NCI-H2196 (cell line): ENCODE data around the gene HCFC1R1.
A peak's percentile ranks its signal among the peaks of the same experiment; 100 is the strongest.
"Not testable (repeated sequence)": the region's sequence is repeated elsewhere in the genome, so short reads cannot be mapped to it uniquely, and the experiment has no call there.

ENCODE experiments used
- DNase-seq: peaks from one replicate; lab custom pipeline; 2025; ENCODE audit not compliant: unreplicated experiment; lab: John Stamatoyannopoulos, UW

HCFC1R1 gene

DNA sequence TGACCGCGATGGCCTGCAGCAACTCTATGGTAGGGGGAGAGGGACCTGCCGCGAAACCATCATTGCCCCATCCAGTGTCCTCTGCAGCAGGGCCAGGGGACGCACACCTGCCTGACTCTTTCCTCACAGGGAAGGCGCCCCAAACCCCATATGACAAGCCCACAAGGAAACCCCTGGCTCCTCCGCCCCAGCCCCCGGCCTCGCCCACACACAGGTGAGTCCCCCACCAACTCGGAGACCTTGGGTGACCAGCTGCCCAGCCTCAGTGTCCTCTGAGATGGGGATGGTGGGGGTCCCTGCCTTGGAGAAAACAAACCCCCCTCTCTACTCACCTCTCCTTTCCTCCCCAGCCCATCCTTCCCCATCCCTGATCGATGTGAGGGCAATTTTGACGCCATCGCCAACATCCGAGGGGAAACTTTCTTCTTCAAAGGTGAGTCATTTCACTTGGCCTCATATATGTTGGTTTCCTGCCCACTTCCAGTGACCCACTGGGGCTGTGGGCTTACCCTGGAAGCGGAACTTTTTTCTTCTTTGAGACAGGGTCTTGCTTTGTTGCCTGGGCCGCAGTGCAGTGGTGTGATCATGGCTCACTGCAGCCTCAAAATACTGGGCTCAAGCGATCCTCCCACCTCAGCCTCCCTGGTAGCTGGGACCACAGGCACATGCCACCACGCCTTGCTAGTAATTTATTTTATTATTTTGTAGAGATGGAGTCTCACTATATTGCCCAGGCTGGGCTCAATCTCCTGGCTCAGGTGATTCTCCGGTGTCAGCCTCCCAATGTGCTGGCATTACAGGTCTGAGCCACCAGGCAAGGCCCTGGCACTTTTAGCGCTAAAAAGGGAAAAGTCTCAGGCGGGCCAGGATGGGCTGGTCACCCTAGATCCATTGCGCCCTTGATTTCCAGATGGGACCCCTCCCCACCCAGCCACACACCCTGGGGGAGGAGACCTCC is 33.7 kb upstream of the HCFC1R1 start:
- no peak for DNase-seq

DNA sequence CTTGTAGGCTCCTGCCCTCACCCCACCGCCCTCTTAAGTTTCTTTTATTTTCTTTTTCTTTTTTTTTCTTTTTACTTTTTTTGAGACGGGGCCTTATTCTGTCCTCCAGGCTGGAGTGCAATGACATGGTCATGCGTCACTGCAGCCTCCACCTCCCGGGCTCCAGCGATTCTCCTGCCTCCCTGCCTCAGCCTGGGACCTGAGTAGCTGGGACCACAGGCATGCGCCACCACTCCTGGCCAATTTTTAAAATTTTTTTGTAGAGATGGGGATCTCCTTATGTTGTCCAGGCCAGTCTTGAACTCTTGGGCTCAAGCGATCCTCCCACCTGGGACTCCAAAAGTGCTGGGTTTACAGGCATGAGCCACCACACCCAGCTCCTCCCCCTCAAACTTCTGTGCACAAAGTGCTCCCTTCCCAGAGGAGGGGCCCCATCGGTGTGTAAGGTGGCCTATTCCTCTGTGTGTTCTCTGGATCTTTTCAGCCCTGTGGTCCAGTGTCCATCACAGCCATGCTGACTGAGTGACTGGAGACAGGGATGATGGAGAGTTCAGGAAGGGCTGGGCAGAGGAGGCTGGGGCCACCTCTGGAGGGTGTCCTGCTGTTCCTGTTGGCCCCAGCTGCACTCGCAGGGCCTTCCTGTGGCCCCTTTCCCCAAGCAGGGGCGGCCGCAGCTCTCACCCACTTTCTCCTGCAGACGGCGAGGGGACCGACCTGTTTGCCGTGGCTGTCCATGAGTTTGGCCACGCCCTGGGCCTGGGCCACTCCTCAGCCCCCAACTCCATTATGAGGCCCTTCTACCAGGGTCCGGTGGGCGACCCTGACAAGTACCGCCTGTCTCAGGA is 32.8 kb upstream of the HCFC1R1 start:
- no peak for DNase-seq

DNA sequence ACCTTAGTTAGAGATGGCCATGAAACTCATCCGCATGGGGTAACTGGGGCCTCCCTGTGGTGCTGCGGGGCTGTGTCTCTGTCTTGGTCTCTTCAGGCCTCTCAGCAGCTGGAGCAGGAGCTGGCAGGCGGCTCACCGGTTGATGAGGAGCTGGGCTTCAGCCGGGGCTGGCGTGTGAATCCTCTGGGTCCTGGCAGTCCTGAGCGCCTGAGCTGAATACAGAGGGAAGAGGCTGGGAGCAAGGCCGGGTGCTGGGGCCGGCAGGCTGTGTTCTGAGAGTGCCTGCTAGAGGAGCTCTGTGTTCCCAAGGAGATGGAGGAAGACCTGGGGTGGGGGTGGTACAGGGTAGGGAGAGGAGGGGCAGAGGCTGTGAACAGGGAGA is 32.0 kb upstream of the HCFC1R1 start:
- DNase-seq, result not testable (repeated sequence)

DNA sequence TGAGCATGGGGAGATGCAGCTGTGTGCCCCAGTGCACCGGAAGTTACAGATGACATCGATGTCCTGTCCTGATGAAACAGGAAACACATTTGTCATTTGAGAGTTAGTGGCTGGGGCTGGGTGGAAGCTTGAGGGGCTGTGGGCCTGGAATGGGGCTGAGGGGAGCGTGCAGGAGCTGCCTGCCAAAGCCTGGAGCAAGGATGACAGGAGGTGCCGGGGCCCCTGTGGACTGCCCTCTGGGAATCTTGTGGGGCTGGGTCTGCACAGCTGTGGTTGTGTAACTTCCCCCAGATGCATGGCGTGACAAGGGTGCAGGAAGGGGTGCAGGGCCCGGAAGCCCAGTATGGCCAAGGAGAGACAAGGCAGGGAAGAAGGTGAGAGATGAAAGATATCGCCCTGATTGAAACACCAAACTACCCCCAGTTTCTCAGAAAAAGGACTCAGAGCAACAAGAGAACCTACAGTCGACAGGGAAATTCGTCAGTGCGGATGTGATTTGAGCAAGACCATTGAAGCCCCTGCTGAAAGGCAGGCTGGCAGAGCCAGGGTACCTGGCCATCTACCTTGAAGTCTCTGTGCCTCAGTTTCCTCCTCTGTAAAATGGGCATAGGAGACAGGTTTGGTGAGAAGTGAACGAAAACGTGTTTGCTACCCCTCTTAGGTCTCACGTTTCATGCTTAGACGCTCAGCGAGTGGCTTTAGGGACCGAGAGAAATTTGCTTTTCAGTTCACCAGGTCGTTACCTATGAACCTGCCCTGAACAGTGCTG is 31.4 kb upstream of the HCFC1R1 start:
- DNase-seq, result no peak

DNA sequence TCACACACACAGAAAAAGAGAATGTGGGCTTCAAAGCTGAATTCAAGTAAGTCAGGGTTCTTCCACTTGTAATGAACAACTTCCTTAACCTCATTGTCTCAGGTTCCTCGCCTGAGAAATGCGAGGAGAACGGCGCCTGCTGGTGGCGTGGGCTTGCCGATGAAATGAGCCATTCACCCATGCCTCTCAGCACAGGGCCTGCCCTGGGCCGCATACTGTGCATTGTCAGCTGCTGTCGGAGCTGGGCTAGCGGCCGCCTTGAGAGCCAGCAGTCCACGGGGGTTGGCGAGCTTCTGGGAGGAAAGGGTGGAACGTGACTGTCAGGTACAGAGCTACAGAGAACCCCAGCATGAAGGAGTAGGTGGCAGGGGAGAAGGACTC is 29.6 kb upstream of the HCFC1R1 start:
- DNase-seq, result not testable (repeated sequence)

DNA sequence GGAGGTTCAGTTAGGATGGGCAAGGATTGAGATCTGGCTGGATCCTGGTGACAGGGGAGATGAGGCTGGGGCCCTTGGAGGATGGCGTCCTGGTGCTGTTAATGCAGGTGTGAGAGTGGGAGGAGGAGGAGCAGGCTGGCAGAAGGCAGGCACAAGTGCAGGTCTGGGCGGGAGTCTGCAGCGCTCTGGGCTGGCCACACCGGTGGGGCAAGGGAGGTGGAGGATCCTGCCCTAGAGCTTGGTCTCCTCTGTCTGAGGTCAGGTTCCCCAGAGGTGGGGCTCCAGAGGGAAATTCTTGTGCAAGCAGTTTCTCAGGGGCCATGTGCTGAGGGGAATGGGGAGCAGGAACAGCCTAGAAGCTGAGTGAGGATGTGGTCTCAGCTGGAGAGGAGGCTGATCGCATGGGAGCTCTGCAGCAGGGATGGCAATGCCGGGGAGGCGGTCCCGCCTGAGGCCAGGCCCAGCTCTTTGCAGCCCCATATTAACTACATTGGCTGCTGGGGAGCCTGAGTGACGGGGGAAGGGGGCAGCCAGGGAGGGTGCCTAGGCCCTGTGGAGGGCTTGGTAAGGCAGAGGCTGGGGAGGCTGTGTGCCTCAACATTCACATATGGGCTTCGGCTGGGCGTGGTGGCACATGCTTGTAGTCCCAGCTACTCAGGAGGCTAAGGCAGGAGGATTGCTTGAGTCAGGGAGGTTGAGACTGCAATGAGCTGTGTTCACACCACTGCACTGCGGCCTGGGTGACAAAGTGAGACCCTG is 29.0 kb upstream of the HCFC1R1 start:
- DNase-seq, result not testable (repeated sequence)

DNA sequence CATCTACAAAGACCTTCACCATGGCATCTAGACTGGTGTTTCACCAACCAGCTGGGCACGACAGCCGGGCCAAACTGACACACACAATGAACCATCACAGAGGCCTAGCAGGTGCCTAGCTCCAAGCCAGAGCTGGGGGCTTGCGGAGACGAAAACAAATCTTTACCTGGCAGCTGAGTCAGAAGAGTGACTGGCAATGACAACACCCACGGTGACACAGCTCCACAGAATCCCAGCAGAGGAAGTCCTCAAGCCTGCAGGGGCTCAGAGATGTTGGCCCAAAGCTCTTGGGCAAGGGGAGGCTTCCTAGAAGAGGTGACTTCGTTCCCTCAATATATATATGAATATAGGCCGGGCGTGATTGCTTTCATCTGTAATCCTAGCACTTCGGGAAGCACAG is 27.8 kb upstream of the HCFC1R1 start:
- no peak for DNase-seq

DNA sequence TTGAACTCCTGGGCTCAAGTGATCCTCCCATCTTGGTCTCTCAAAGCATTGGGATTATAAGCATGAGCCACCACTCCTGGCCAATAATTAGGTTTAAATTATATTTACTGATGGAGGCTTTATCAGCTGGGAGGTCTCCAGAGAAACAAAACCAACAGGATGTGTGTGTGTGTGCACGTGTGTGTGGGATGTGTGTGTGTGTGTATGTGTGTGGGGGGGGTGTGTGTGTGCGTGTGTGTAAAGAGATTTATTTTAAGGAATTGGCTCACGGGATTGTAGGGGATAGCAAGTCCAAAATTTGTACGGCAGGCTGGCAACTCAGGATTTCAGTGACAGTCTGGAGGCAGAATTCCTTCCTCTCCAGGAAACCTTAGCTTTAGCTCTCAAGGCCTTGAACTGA is 27.3 kb upstream of the HCFC1R1 start:
- no peak for DNase-seq

DNA sequence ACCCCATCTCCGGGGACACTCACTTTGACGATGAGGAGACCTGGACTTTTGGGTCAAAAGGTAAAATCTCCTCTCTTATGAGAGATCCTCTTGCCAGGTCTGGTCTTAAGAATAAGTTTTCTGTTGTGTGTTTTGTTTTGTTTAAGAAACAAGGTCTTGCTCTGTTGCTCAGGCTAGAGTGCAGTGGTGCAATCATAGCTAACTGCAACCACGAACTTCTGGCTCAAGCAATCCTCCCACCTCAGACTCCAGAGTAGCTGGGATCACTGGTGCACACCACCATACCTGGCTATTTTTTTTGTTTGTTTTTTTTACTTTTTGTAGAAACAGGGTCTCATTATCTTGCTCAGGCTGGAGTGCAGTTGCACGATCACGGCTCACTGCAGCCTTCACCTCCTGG is 26.7 kb upstream of the HCFC1R1 start:
- DNase-seq, result no peak

DNA sequence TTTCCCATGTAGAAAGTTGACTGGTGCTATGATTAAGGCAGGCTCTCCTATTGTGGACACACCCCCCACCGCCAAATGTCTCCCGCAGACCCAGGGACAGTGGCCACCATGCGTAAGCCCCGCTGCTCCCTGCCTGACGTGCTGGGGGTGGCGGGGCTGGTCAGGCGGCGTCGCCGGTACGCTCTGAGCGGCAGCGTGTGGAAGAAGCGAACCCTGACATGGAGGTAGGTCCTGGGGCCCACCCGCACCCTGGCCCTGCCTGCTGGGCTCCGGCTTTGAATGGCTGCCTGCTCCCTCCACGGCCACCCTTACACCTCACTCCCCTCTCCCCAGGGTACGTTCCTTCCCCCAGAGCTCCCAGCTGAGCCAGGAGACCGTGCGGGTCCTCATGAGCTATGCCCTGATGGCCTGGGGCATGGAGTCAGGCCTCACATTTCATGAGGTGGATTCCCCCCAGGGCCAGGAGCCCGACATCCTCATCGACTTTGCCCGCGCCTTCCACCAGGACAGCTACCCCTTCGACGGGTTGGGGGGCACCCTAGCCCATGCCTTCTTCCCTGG is 26.3 kb upstream of the HCFC1R1 start:
- no peak for DNase-seq

DNA sequence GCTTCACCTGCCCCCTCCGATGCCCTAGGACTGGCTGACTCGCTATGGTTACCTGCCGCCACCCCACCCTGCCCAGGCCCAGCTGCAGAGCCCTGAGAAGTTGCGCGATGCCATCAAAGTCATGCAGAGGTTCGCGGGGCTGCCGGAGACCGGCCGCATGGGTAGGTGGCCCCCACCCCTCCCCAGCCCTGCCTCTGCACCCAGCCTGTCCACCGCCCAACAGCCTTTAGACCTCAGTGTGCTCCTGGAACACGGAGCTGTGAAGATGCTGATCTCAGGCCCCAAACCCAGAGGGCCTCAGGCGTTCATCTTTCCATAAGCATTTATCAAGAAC is 23.6 kb upstream of the HCFC1R1 start:
- no peak for DNase-seq

DNA sequence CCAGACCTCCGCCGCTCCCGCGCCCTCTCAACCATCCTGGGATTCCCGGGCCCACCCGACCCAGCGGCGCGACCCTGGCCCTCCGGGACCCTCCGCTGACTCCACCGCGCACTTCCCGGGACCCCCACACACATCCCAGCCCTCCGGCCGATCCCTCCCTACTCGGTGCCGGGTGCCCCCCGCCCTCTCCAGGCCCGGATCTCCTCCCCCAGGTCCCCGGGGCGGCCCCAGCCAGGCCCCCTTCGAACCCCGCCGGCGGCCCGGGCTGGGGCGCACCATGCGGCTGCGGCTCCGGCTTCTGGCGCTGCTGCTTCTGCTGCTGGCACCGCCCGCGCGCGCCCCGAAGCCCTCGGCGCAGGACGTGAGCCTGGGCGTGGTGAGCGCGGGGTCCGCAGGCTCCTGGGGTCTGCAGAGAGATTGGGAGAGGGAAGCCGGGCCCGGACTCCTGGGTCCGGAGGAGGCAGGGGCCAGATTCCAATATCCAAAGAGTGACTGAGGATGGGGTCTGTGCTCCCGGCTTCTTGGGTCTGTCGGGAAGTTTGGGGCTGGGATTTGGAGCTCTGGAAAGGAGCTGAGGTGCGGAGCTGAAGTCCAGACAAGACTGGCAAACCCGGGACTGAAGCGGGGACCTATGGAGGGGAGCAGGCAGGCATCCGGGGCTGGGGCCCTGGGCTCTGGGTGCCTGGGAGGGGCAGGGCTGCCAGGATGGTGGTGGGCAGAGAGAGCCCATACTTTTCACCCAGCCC is 23.1 kb upstream of the HCFC1R1 start:
- DNase-seq, result no peak

DNA sequence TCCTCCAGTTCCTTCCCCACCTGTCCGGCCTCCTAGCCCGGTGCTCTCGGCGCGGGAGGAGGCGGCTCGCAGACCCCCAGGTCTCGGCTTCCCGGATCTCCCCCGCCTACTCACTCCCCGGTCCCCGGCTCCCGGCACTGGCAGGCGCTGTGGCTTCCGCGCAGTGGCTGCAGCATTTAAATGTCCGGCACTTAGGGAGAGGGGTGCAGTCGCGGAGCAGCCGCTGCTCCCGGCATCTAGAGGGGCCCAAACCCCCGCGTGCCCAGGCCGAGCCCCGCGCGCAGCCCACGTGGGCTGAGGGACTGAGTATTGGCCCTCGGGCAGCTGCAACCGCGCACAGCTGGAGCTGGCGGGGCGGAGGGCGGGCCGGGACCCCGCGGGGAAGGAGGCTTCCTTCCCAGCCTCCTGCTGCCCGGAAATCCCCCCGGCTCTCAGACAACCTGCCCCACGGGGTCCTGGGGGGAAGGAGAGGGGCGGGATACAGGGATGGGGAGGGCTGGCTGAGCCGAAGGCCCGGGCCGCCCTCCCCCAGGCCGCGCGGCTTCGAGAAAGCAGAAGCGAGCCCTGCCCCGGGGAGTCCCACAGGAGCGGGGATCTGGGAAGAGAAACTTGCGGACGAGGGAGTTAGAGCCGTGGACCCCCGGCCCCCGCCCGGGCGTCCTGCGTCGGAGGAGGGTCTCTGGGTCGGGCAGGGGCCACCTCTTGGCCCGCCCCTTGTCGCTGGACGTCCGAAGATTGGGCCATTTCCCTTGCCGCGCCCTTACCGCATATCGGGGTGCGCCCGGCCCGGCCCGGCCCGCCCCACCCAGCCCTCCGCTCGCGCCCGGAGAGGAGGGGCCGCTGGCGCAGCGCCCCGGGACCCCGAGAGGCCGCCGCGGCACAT is 22.3 kb upstream of the HCFC1R1 start, which contains the start of gene MMP25:
MMP25 (plus strand) TSS at position 804 of the 883 bp plus-strand sequence. CDS start 357 bp downstream, outside the sequence.
- no peak for DNase-seq

DNA sequence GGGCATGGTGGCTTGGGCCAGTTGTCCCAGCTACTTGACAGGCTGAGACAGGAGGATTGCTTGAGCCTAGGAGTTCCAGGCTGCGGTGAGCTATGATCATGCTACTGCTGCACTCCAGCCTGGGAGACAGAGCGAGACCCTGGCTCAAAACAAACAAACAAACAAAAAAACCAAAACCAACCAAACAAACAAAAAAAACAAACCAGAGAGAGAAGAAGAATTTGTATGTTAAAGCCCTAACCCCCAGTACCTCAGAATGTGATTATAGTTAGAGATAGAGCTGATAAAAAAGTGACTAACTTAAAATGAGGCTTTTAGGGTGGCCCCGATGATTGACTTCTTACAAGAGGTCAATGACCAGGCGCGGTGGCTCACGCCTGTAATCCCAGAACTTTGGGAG is 21.0 kb upstream of the HCFC1R1 start:
- no peak for DNase-seq

DNA sequence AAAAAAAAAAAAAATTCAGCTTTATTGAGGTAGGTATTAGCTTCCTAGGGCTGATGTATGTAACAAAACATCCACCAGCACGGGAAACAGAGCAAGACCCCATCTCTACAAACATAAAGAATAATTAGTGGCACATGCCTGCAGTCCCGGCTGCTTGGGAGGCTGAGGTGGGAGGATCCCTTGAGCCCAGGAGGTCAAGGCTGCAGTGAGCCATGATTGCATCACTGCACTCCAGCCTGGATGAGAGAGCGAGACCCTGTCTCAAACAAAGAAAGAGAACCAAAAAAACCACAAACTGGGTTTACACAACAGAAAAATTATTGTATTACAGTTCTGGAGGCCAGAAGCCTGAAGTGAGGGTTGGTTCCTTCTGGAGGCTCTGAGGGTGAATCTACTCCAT is 18.6 kb upstream of the HCFC1R1 start:
- no peak for DNase-seq

DNA sequence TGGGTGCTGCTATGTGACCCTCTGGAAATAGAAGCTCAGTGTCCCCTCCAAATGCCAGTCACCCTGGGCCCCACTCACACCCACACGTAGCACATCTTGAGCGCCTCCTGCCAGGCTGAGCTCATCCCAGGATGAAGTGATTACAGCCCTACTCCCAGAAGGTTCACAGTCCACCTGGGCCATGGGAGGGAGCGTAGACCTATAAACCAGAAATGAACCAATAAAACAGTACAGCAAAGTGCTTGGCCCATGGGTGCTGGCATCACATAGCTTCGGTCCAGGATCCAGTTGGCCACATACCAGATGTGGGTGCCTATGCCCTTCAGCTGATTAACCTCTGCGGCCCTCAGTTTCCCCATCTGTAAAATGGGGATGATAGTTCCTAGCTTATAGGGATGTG is 15.2 kb upstream of the HCFC1R1 start:
- no peak for DNase-seq

DNA sequence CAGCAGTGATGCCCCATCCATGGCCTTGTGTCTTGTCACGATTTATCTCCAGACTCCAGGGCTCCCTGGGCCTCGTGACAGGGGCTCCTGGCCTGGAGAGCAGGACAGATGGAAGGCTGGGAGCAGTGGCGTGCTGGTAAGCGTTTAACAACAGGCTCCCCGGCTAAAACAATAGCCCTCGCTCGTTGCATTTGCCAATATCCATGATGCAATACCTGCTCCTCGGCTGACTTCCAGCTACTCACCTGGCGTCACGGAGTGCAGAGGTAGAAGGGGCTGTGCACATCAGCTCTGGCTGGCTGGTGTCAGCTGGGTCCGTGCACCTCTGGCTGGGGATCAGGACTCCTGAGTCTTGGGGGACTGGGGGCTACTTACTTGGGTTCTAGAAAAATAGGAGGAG is 14.5 kb upstream of the HCFC1R1 start:
- DNase-seq, result peak; percentile 62

DNA sequence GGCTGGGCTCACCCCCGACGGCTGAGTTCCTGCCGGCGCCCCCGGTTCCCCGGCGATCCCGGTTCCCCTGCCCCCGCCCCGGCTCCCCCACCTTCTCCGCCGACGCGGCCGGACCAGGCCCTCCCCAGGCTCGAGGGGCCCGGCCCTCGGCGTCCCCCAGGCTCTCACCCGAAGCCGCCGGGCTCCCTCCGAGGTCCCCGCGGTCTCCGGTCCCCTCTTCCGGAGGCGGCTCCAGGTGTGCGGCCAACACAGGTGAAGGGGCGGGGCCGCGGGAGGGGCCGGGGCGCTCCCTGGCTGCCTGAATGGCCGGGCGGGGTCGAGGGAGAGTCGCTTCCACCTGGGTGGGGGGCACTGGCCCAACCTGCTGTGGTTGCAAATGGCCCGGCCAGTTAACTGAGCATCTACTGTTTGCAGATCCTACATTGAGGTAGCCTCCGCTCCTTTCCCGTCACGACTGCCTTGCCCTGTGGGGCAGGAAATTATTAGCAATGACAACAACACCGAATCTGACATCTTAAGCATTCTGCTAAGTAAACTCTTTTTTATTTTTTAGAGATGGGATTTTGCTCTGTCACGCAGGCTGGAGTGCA is 13.1 kb upstream of the HCFC1R1 start, which contains the start of gene BICDL2:
BICDL2 (minus strand) TSS at position 219 of the 590 bp plus-strand sequence. CDS start 1,448 bp downstream, outside the sequence.
- DNase-seq, result no peak
